Measurements from ENCODE around the gene MAGEA1.

Gene MAGEA1

GRCh38 chrX:153216926-153217325 lies 37.8 kb downstream of the MAGEA1 start:
- Mint-ChIP-seq H3K36me3 (peaks cover 2% of the 10 kb centered on the region), H3K4me3 (no peak overlapping the region)

DNA sequence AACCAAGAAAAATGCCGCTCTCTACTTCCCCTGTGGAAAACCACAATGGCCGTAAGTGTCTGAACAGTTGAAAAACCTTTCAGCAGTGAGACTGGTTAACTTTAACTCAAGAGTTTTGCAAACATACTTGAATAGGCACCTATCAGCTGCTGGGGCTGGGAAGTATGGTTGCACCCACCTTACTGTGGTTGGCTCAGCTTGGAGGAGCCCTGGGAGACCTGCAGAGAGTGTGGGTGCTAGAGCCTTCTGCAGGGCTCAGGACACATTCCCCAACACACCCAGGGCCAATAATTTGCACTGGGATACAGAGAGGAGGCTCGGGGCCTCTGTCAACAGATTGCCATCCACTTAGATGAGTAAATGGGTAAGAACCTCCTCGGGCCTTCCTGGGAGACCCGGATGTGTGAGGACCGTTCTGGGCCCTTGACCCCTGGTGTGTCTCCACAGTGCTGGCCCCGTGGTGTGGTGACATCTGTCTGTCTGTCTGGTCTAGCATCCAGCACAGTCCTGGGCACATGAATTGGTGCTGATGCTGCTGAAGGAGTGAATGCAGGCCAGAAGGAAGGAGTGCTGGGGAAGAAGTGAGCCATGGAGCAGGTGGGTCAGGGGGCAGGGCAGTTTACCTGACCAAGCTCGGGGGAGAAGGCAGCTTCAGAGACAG lies 46.5 kb downstream of the MAGEA1 start:
- no peaks in the 10 kb centered on the region for H3K4me1 Mint-ChIP-seq
- H3K27me3 Mint-ChIP-seq = peaks cover 8% of the 10 kb centered on the region
- no peak overlapping the region for H3K4me3 Mint-ChIP-seq
- H3K9me3 Mint-ChIP-seq = no peaks in the 10 kb centered on the region
- no peak overlapping the region for H3K27ac Mint-ChIP-seq
- H3K36me3 Mint-ChIP-seq = peaks cover 3% of the 10 kb centered on the region

More at GRCh38 chrX:153216926-153217325, 37.8 kb downstream of the MAGEA1 start:
- Mint-ChIP-seq H3K4me1 (no peaks in the 10 kb centered on the region), H3K27ac (no peak overlapping the region), H3K27me3 (peaks cover 3% of the 10 kb centered on the region), H3K9me3 (peaks cover 5% of the 10 kb centered on the region)

DNA sequence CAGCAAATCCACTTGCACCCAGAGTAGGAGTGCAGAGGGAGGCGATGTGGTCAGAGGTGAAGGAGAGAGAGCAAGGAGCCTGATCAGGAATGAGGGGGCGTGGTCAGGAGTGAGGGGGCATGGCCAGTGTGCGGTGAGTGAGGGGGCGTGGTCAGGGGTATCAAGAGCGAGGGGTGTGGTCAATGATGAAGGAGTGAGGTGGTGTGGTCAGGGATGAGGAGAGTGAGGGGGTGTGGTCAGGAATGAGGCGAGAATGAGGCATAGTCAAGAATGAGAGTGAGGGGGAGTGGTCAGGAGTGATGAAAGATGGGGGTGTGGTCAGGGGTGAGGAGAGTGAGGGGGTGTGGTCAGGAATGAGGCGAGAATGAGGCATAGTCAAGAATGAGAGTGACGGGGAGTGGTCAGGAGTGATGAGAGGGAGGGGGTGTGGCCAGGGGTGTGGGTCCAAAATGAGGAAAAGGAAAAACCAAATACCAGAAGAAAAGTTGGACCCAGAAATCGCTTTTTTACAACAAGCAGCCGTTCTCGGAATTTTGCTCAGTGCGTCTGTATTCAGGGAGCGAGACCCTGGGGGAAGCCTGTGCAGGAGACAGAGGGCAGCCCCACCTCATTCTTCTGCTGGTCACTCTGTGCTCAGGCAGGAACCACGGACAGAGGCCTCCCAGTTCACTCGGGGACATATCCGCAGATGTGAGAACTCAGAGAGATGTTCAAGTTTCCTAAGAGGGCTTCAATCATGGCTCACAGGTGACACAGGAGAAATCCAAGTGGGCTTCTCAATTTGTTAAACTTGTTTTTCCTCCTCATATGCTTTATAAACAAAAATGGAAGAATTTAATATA lies 47.5 kb downstream of the MAGEA1 start:
- Mint-ChIP-seq H3K4me3 (no peak overlapping the region), H3K27me3 (peaks cover 8% of the 10 kb centered on the region), H3K9me3 (no peaks in the 10 kb centered on the region), H3K4me1 (no peaks in the 10 kb centered on the region), H3K27ac (no peak overlapping the region), H3K36me3 (peaks cover 3% of the 10 kb centered on the region)
